Measurements from ENCODE around the gene CLCA1. TPM values are rescaled to one million over a fixed set of nuclear protein-coding genes. Genes with fewer than 3 reads are reported as not detected.

The CLCA1 gene, protein sequence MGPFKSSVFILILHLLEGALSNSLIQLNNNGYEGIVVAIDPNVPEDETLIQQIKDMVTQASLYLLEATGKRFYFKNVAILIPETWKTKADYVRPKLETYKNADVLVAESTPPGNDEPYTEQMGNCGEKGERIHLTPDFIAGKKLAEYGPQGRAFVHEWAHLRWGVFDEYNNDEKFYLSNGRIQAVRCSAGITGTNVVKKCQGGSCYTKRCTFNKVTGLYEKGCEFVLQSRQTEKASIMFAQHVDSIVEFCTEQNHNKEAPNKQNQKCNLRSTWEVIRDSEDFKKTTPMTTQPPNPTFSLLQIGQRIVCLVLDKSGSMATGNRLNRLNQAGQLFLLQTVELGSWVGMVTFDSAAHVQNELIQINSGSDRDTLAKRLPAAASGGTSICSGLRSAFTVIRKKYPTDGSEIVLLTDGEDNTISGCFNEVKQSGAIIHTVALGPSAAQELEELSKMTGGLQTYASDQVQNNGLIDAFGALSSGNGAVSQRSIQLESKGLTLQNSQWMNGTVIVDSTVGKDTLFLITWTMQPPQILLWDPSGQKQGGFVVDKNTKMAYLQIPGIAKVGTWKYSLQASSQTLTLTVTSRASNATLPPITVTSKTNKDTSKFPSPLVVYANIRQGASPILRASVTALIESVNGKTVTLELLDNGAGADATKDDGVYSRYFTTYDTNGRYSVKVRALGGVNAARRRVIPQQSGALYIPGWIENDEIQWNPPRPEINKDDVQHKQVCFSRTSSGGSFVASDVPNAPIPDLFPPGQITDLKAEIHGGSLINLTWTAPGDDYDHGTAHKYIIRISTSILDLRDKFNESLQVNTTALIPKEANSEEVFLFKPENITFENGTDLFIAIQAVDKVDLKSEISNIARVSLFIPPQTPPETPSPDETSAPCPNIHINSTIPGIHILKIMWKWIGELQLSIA
- 1 to 10 TPM in 1 of 5 donors, not detected in 4; 1.1 TPM for polyA plus RNA-seq (ENCODE audit: insufficient read depth in 1 of 5, insufficient read length in 5 of 5, low replicate concordance in 1 of 5)
- long read RNA-seq, donor 1, result 0 reads
- long read RNA-seq, donor 2, result 0 reads
- long read RNA-seq, donor 3, result 0 reads
- long read RNA-seq, donor 4, result 0 reads
- long read RNA-seq, donor 5, result 0 reads
- long read RNA-seq, donor 6, partial matches to known transcripts, result 0 of 1 reads
- long read RNA-seq, donor 6, other reads (novel, unspliced or antisense), result 0 of 1 reads
- long read RNA-seq, donor 7, result 0 reads
- long read RNA-seq, donor 8, result 0 reads

DNA sequence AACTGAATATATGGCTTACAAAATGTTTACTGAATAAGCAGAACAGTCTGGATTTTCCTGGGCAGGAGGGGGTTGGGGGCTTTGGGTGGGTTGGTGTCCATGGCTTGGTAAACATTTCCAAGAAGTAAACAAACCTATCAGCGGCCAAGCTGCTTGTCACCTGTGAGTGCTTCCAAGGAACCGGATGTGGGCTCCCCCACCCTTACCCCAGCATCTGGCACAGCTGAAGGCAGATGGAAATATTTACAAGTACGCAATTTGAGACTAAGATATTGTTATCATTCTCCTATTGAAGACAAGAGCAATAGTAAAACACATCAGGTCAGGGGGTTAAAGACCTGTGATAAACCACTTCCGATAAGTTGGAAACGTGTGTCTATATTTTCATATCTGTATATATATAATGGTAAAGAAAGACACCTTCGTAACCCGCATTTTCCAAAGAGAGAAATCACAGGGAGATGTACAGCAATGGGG, at the start of gene CLCA1:
Gene CLCA1 (plus strand): TSS at position 427 of the 477 bp plus-strand sequence. CDS start 45 bp downstream, at position 472.
- no peak for DNase-seq

DNA sequence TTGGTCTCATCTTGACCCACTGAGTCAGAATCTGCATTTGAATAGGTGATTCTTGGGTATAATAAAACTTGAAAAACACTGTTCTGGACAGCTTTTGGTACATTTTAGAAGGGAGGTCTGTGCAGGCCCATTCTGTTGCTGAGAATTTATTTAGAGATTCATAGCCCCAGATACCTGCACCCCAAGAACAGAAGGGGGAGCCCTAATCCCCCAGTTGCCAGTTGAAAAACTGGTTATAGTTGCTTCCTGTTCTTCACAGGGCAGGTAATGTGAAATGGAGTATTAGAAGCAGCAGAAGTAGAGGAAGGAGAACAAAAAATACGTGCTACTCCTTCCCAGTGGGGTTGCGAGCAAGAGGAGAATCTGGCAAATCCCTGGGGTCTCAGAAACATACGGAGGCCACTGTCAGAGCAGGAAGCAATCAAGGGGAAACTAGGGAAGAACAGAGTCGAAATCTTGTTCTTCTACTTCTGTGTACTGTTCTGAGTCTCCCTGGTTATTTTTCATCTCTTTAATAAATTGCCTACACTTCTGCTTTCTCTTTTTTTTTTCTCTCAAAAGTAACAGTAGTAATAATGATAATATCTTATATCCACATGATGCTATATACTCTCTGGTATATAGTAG, 49.3 kb upstream of the CLCA1 start:
- DNase-seq, result peak; percentile 38 to 44

DNA sequence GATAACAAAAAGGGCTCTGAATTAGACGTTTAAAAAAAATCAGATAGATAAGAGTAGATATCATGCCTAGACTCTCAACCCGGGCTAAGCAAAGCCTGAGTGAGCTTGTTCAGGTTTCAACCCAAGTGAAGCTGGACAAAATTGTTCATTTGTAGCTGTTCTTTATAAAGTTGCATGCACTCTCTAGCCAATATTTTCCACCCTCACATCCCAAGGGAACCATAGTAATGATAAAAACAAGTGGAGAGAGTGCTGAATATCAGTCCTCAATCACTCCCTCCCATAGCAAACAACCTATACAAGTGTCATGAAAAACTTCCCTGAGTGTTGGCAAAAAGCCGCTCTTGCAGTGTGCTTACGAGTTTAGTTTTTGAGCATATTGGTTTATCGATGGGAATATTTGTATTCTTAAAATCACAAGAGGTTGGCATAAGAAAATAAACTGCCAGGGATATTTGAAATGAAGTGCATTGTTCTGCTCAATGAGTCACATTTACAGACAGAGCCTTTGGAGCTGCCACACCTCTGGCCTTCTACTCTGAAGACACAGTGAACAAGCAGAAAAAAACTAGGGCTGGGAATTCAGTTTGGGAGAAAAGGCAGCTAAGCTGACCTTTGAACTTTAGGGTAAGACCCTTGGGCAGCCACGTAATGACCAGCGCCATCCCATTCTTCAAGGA, 47.0 kb upstream of the CLCA1 start:
- DNase-seq, result no peak

DNA sequence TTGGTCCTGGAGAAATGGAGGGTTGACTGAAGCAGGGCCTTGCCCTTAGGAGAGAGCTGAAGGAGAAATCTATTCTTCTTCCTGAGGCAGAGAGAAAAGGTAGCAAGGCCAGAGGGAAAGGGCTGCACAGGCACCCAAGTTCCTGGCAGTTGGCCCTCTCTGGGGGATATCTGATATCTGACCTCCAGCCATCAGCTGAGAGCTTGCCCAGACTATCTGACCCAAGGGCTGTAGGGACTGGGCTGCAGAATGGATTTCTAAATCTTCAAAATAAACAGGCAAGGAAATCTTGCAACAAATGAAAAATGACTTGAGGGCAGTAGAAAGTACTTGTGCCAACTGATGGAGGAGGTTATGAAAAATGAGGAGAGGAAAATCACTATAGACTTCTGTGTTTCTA, 45.3 kb upstream of the CLCA1 start:
- no peak for DNase-seq

DNA sequence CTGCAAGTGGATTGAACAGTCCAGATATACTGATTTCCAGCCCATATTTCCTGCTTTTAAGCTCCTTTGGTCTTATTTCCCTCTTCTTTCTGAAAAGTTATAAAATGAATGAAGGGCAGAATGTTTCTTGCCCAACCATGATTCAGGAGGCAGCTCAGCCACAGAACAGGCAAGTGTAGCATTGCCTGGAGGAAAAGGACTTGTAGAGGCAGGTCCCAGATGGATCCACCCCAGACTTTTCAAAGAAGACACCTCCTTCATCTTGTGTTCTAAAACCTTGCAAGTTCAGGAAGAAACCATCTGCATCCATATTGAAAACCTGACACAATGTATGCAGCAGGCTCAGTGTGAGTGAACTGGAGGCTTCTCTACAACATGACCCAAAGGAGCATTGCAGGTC, 44.9 kb upstream of the CLCA1 start, which contains the start of gene CLCA2:
Gene CLCA2 (plus strand): TSS at position 299 of the 400 bp plus-strand sequence. CDS start 77 bp downstream, at position 376.
- DNase-seq, result no peak

DNA sequence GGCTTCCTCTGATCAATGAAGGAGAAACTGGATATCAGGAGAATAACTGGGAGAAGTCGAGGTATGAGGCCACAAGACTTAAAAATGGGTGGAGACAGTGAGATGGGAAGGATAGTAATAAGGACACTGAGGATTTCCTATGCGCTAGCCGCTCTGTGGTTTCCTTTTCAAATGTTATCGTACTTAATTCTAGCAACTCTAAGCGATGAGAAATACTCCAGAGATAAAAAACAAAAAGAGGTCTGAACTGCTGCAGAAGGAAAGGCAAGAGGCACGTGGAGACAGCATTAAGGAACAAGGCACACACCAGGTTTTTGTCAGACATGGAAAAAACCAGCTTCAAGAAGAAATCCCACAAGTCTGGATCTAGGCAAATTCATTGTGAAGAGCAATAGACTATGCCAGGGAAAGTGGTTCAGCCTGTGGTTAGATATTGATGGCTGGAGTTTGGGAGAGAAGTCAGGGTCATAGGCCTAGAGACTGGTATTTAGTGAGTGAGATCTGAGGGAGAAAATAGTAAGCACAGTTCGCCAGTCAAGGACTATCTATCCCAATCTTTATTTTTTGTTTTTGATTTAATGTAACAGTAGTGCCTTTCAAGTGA, 39.5 kb upstream of the CLCA1 start:
- peak; percentile 43 to 50 for DNase-seq

DNA sequence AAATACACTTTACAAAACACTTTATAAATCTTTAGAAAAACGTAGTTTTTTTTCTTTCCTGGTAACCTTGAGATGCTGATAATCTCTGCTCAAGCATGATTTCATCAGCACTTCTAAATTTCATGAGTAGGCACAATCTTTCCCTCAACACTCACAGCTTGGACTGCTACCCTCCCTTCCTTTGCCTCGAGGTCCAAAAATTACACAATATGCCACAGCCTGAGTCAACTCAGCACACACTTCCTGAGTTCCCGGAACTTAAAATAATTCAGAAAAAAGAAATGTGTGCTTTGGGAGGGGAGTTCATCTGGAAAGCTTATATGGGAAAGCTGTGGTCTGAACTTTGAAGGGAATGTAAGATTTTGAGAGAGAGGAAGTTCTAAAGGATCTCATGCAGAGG, 38.9 kb upstream of the CLCA1 start:
- peak; percentile 92 to 94 for DNase-seq

DNA sequence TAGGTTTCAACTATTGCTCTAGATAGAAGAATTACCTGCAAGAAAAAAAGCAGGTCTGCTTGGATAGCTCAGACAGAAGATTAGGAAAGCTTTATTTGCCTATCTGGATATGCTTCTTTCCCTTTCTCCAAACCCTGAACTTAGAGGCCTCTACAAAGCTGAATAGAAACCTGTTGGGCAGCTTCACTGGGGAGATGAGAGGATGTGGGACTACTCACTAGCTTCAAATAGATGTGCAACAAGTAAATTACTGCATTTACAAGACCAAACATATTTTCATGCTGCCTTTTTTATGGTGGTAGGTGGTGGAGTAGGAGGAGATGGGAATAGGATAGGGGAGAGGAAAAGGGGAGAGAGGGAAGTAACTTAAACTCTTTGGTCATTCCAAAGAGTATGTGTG, 38.4 kb upstream of the CLCA1 start:
- no peak for DNase-seq

DNA sequence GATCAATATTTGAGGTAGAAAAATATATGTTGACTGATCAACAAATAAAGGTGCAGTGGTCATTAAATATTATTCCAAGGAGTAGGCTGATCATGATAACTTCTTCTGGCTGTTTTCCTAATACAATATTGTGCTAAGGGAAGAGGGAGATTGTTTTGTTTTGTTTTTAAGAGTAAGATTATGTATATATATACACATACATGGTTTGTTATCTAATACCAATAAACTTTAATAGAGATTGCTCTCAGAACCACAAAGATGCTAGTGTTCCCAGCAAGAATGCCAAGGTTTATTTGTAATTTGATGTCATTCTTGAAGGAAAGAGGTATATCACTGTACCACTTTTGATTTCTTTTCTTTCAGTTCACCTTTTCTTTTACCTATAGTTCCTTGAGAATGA, 34.7 kb upstream of the CLCA1 start:
- DNase-seq, result no peak

DNA sequence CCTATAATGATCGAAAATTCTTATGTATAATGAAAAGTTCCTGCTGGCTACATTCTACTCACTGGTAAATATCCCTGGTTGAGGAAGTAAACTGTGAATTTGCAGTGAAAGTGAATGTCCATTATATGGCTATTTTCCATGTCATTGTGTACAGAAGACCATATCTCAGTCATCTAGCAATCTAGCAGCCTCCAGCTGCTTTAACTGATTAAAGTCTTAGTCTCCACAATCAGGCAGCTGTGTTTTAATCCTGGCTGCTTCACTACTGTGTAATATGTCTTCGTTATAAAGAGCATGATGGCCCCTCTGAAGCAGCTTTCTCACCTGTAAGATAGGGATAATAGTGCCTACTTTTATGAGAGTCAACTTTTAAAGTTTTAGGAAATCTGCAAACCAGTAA, 33.4 kb upstream of the CLCA1 start:
- DNase-seq, result no peak

DNA sequence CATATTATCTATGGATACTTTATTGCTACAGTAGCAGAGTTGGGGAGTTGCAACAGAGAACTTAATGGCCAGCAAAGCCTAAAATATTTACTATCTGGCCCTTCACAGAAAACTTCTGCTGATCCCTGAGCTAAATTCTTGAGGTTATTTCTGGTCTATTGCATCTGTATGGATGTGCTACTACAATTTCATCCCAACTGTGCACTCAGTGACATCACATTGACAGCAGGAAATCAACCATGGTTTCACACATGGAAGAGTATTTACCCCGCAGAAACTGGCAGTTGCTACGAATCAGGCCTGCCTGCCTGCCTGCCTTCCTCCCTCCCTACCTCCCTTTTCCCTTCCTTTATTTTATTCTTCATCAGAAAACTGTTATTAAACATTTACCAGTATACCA, 32.7 kb upstream of the CLCA1 start:
- DNase-seq, result no peak

DNA sequence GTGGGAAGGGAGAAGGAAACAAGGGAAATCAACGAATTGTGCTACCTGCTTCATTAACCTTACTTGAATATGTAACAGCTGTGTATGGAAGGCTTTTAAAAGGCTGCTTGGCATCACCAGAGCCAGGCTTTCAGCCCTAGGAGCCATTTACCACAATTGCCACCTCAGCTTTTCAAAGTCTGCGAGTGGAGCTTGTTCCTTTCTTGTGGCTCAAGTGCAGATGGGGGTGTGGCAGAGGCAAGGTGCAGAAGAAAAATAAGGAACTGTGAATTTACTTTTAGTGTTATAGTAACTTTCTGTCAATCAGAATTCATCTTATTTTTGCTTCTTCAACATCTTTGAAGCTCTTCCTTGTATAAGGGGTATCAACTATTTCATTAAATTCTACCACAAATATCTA, 27.1 kb upstream of the CLCA1 start:
- no peak for DNase-seq

DNA sequence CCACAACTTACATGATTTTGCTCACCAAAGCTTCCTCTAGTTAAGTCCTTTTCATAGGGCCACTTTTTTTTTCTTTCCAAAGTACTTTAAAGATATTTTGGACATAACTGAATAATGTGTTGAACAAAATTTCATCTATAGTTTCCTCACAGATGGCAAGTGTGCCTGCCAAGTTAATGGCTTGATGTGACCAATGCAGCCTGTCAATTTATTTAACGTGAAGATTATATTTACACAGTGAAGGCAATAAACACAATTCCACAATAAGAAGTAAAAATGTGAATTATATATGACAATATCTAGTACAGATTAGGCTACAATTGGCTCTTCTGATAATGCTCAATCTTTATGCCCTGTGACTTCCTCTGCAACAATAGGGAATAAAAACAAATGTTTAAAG, 26.7 kb upstream of the CLCA1 start:
- DNase-seq, result no peak

DNA sequence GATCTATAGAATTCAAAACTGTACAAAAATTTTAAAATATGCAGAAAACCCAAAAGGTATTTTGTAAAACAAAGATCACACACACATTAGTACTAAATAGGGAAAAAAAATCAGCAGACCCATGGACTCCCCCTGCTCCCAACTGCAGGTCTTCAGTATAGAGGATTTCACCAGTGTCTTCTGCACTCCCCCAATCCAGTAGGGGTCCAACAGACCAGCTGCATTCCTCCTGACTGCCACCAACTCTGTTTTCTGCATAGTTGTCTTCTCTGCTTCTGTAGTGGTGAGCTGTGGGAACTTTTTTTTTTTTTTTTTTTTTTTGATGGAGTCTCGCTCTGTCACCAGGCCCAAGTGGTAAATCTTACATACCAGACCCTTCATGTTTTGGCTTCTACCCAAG, 22.8 kb upstream of the CLCA1 start:
- no peak for DNase-seq

DNA sequence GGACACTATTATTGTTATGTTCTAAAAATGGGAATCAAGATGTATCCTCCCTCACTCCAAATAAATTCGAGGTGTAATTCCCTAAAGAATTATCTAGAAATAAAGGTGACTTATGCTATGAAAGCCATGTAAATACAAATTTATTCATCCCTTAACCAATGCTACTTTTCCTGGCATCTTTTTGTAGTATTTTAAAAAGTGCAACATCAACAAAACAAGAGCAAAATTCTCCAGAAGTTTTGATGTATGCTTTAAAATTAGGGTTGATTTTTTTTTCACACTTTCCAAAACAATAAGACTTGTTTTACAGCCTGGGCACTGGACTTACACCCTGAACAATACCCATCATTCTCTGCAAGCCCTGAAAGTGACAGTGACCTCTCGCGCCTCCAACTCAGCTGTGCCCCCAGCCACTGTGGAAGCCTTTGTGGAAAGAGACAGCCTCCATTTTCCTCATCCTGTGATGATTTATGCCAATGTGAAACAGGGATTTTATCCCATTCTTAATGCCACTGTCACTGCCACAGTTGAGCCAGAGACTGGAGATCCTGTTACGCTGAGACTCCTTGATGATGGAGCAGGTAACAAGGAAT, 21.4 kb upstream of the CLCA1 start:
- DNase-seq, result no peak

DNA sequence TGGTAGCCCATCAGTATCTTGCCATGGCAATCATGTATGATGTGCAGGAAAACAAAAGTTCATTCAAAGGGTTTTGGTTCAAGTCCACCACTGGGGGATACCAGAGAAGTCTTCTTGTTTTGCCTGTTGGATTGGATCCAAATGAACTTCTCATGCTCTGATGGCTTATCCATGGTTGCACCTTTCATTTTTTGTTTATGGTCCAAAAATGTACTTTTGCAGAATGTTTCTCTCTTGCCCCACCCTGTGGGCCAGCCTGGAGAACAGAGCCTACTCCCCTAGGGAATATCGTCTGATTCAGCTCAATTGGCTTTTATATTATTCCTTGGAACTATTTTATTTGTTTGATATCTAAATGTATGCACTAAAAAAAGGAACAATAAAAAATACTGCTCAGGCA, 20.1 kb upstream of the CLCA1 start:
- DNase-seq, result no peak

DNA sequence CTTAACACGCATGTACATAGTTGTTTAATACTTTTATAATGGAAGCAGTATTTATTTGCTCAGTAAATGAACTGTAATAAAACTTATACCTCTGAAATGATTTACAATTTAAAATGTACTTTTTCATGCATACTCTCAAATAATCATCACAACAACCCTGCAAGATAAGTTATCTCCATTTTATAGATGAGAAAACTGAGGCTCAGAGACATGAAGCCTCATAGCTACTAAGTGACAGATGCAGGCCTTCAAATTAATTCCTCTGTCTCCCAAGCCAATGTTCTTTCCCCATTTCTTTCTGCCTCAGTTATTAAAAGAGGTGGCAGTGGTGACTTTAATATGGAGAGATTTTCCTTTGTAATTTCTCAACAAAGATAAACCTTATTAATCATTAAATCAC, 19.6 kb upstream of the CLCA1 start:
- DNase-seq, result no peak

DNA sequence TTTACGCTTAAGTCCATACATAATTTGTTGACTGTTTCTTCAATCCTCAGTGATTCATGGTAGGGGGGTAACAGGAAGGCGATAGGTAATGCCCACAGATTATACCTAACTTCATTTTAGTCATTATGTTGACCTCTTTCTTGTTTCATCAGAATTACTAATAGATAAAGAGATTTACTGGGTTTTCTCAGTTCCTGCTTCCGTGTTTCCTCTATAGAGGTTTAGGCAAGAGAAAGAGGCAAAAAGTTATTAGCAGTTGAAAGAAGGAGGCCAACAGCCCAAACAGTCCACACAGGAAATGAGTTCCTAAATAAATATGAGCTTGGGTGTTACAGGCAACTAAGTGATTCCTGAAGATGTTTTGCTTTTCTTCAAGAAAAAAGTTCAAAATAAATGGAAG, 17.9 kb upstream of the CLCA1 start:
- no peak for DNase-seq

DNA sequence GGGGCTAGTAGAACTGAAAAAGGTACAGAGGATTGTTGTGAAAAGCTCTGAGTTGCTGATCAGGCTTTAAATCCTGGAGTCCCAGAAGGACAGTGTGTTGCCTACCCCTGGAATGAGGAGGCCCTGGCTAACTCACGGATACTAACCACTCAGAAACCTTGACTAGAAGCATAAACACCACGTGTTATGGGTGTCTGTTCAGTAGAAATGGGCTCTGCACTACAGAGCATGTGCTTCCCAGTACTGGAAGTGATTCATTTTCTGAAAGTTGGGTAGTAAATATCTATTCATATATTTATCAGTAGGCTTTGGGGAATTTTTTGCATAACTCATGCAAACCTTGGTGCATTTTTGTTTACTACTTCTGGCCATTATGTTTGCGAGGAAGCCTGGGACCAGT, 15.1 kb upstream of the CLCA1 start:
- DNase-seq, result no peak

DNA sequence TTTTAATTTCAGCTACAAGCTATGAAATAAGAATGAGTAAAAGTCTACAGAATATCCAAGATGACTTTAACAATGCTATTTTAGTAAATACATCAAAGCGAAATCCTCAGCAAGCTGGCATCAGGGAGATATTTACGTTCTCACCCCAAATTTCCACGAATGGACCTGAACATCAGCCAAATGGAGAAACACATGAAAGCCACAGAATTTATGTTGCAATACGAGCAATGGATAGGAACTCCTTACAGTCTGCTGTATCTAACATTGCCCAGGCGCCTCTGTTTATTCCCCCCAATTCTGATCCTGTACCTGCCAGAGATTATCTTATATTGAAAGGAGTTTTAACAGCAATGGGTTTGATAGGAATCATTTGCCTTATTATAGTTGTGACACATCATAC, 13.7 kb upstream of the CLCA1 start:
- no peak for DNase-seq
